SU-DHL-6 (cell line): Measurements from ENCODE around the gene USP6.

Experiments used
- H2AFZ ChIP-seq: fragments of 200-600 bp; sonication (generic); 2 replicates; pipeline ENCODE4 v1.6.1; 2014; ENCODE audit warnings: low read depth, mild to moderate bottlenecking, moderate library complexity, mixed read lengths, antibody characterized with exemption, low read length; ENCODE audit not compliant: severe bottlenecking
- H3F3A ChIP-seq: fragments of 200-600 bp; shearing (Covaris generic); 2 replicates; pipeline ENCODE4 v1.6.0; 2016; ENCODE audit warnings: antibody characterized with exemption, mild to moderate bottlenecking; ENCODE audit not compliant: insufficient read depth
- H3K27ac ChIP-seq: fragments of 200-600 bp; sonication (generic); 2 replicates; pipeline ENCODE4 v1.5.1; 2016; ENCODE audit warnings: low read depth, mild to moderate bottlenecking, low read length, moderate library complexity, mixed read lengths
- H3K27me3 ChIP-seq: fragments of 200-600 bp; sonication (generic), shearing (Covaris generic); 2 replicates; pipeline ENCODE4 v1.6.0; 2014; ENCODE audit warnings: mild to moderate bottlenecking, low read length
- H3K36me3 ChIP-seq: fragments of 200-600 bp; sonication (generic); 2 replicates; pipeline ENCODE4 v1.6.1; 2014; ENCODE audit warnings: mild to moderate bottlenecking, low read length, mixed read lengths
- H3K4me2 ChIP-seq: fragments of 300-600, 200-600 bp; shearing (Covaris generic), sonication (generic); 2 replicates; pipeline ENCODE4 v1.6.0; 2014; ENCODE audit warnings: low read length, low read depth, mild to moderate bottlenecking; ENCODE audit not compliant: poor library complexity, severe bottlenecking
- H3K4me3 ChIP-seq: fragments of 200-600 bp; sonication (generic); 2 replicates; pipeline ENCODE4 v1.5.1; 2014; ENCODE audit warnings: antibody characterized with exemption, low read length, mild to moderate bottlenecking, mixed read lengths; ENCODE audit not compliant: insufficient read depth, poor library complexity, severe bottlenecking
- H3K79me2 ChIP-seq: fragments of 200-600 bp; sonication (generic); 2 replicates; pipeline ENCODE4 v1.6.1; 2014; ENCODE audit warnings: mild to moderate bottlenecking, low read length, moderate library complexity; ENCODE audit not compliant: insufficient read depth
- H3K9ac ChIP-seq: fragments of 200-600 bp; sonication (generic); 2 replicates; pipeline ENCODE4 v1.7.0; 2014; ENCODE audit warnings: mild to moderate bottlenecking, low read length
- H3K9me2 ChIP-seq: fragments of 200-600 bp; sonication (generic); replicated peaks from 2 replicates; pipeline ENCODE4 v1.6.1; 2014; ENCODE audit warnings: low read length; ENCODE audit not compliant: insufficient read depth
- H3K9me3 ChIP-seq: fragments of 200-600 bp; sonication (generic); 2 replicates; pipeline ENCODE4 v1.6.1; 2014; ENCODE audit warnings: low read length, mixed read lengths; ENCODE audit not compliant: insufficient read depth
- H4K20me1 ChIP-seq: fragments of 200-600 bp; sonication (generic); 2 replicates; pipeline ENCODE4 v1.6.1; 2014; ENCODE audit warnings: low read depth, mild to moderate bottlenecking, antibody characterized with exemption, low read length, moderate library complexity, mixed read lengths
- CTCF ChIP-seq: fragments of 200-600 bp; sonication (generic); IDR thresholded peaks from one replicate; pipeline ENCODE4 v1.5.1; 2017; ENCODE audit warnings: antibody characterized with exemption, mild to moderate bottlenecking, low read length, moderate library complexity; ENCODE audit not compliant: insufficient read depth, poor library complexity, severe bottlenecking
- EZH2phosphoT487 ChIP-seq: fragments of 200-600 bp; sonication (generic), shearing (Covaris generic); conservative IDR thresholded peaks from 2 replicates; pipeline ENCODE4 v1.6.1; 2018; ENCODE audit warnings: mild to moderate bottlenecking, antibody characterized with exemption, low read length, moderate library complexity, mixed read lengths

The USP6 gene

GRCh38 chr17:5092218-5093010 is 23.4 kb upstream of the USP6 start:
- no peaks in the 10 kb centered on the region for H3F3A ChIP-seq
- H3K27me3 ChIP-seq, result no peaks in the 10 kb centered on the region; the same call in 1 of the 2 replicates
- H3K36me3 ChIP-seq, result no peaks in the 10 kb centered on the region
- no peaks in the 10 kb centered on the region for H3K79me2 ChIP-seq
- H3K9me3 ChIP-seq, result peaks cover 63% of the 10 kb centered on the region
- H2AFZ ChIP-seq, result no peak overlapping the region
- H3K27ac ChIP-seq, result no peak overlapping the region
- no peak for TF ChIP-seq CTCF
- TF ChIP-seq EZH2phosphoT487, result no peak
- no peak overlapping the region for H3K4me2 ChIP-seq
- H3K9me2 ChIP-seq, result no peaks in the 10 kb centered on the region
- no peak overlapping the region for H3K4me3 ChIP-seq
- H3K9ac ChIP-seq, result no peak overlapping the region
- H4K20me1 ChIP-seq, result no peaks in the 10 kb centered on the region

- TF ChIP-seq EZH2phosphoT487, result no peak
- TF ChIP-seq CTCF, result no peak
- Histone ChIP-seq H3K27ac (no peak overlapping the region), H3K79me2 (no peaks in the 10 kb centered on the region), H3K9me3 (peaks cover 35% of the 10 kb centered on the region), H3K27me3 (no peaks in the 10 kb centered on the region; the same call in 1 of the 2 replicates), H3K9ac (no peak overlapping the region), H3F3A (peaks cover 5% of the 10 kb centered on the region; the same call in 1 of the 2 replicates), H4K20me1 (no peaks in the 10 kb centered on the region), H3K36me3 (no peaks in the 10 kb centered on the region), H3K9me2 (no peaks in the 10 kb centered on the region), H3K4me2 (no peak overlapping the region), H3K4me3 (no peak overlapping the region), H2AFZ (no peak overlapping the region)
These were observed 19.1 kb upstream of the USP6 start for GRCh38 chr17:5096731-5097100.

- Histone ChIP-seq H4K20me1 (no peaks in the 10 kb centered on the region), H3K27me3 (no peaks in the 10 kb centered on the region; the same call in 1 of the 2 replicates), H3K27ac (no peak overlapping the region), H3K9me2 (no peaks in the 10 kb centered on the region), H3K9ac (no peak overlapping the region), H3K9me3 (peaks cover 29% of the 10 kb centered on the region), H3K79me2 (no peaks in the 10 kb centered on the region), H2AFZ (no peak overlapping the region), H3K36me3 (no peaks in the 10 kb centered on the region), H3K4me3 (no peak overlapping the region), H3F3A (peaks cover 7% of the 10 kb centered on the region; the same call in 1 of the 2 replicates), H3K4me2 (no peak overlapping the region)
- TF ChIP-seq CTCF (no peak), EZH2phosphoT487 (no peak)
These were observed 18.6 kb upstream of the USP6 start for GRCh38 chr17:5097101-5097834.
